HCT116 (cell line): ENCODE results near the gene TMC4. TPM values are rescaled to one million over a fixed set of nuclear protein-coding genes. Genes with fewer than 3 reads are reported as not detected.

Experiments
- ATAC-seq: fragments of 200-7000 bp; cut with Tn5 transposase; 2 replicates; pipeline ENCODE4 v1.9.1; 2020; ENCODE audit warnings: mild to moderate bottlenecking, moderate library complexity
- BruUV-seq: library from RNA; stranded (reverse); fragments of 400-500 nt; replicated peaks from 2 replicates; lab custom pipeline; 2021; lab: Mats Ljungman, UMichigan
- CTCF ChIA-PET: fragments of 300-600 bp; sonication (Branson Sonifier 250); formaldehyde crosslinking; loops from one replicate; lab custom pipeline; 2021; ENCODE audit warnings: antibody characterized with exemption; lab: Charles Lee
- POLR2A ChIA-PET: fragments of 300-600, 350-600 bp; sonication (Branson Sonifier 250); formaldehyde crosslinking; loops from one replicate; lab custom pipeline; 2021; ENCODE audit warnings: antibody characterized with exemption; lab: Charles Lee
- RAD21 ChIA-PET, 2 experiments: fragments of 300-600 bp; sonication (Branson Sonifier 250); formaldehyde crosslinking; loops; one replicate each; lab custom pipeline; 2023; ENCODE audit warnings: low total read pairs in 2 of 2; ENCODE audit not compliant: uncharacterized antibody in 2 of 2, unreplicated experiment in 2 of 2, low non-redundant PET in 1 of 2; lab: Charles Lee
- DNase-seq: peaks from one replicate; pipeline ENCODE4 v3.0.0-alpha.2; 2010; ENCODE audit warnings: low read depth, low spot score
- H2AFZ ChIP-seq: fragments of 200-600 bp; shearing (Covaris generic), sonication (generic); 2 replicates; pipeline ENCODE4 v1.6.1; 2017; ENCODE audit warnings: low read depth, mixed run types, mixed read lengths, antibody characterized with exemption, low read length; ENCODE audit not compliant: poor library complexity, severe bottlenecking
- H3K27ac ChIP-seq: 2 replicates; pipeline ENCODE4 v1.5.1; 2012; ENCODE audit warnings: low read depth, low read length
- H3K27me3 ChIP-seq: fragments of 200-600 bp; sonication (generic); 2 replicates; pipeline ENCODE4 v1.6.1; 2016; ENCODE audit warnings: mixed run types, low read length, mixed read lengths; ENCODE audit not compliant: insufficient read depth
- H3K36me3 ChIP-seq, 2 experiments: fragments of 200-500 bp in 1 of 2; fragments of 200-600 bp in 1 of 2; sonication (Bioruptor generic) in 1 of 2; sonication (generic) in 1 of 2; 2 replicates each; pipeline versions ENCODE4 v1.5.1 to v1.6.1; 2014 to 2016; ENCODE audit warnings: low read length in 2 of 2, inconsistent platforms in 1 of 2, mixed read lengths in 1 of 2, mixed run types in 1 of 2; ENCODE audit not compliant: insufficient read depth in 2 of 2, control insufficient read depth in 1 of 2
- H3K4me1 ChIP-seq, 2 experiments: fragments of 200-600 bp in 1 of 2; sonication (generic) in 1 of 2; 2 replicates each; pipeline versions ENCODE4 v1.5.1 to v1.6.1; 2012 to 2017; ENCODE audit warnings: low read length in 2 of 2, inconsistent platforms in 1 of 2, mild to moderate bottlenecking in 1 of 2, mixed read lengths in 1 of 2, mixed run types in 1 of 2, moderate library complexity in 1 of 2; ENCODE audit not compliant: insufficient read depth in 2 of 2, control insufficient read depth in 1 of 2
- H3K4me2 ChIP-seq: fragments of 200-600 bp; sonication (generic); 2 replicates; pipeline ENCODE4 v1.6.1; 2017; ENCODE audit warnings: mixed run types, low read length, mixed read lengths
- H3K4me3 ChIP-seq, 2 experiments: fragments of 200-600 bp in 1 of 2; sonication (generic) in 1 of 2; replicated peaks in 1 of 2; 2 replicates each; pipeline ENCODE4 v1.5.1; 2011 to 2016; ENCODE audit warnings: low read length in 2 of 2, control low read depth in 1 of 2, low read depth in 1 of 2, mild to moderate bottlenecking in 1 of 2, mixed read lengths in 1 of 2, mixed run types in 1 of 2
- H3K79me2 ChIP-seq: fragments of 200-600 bp; sonication (generic); 2 replicates; pipeline ENCODE4 v1.6.1; 2017; ENCODE audit warnings: mild to moderate bottlenecking, mixed run types, low read length, moderate library complexity, mixed read lengths; ENCODE audit not compliant: insufficient read depth
- H3K9ac ChIP-seq: fragments of 200-600 bp; sonication (generic); 2 replicates; pipeline ENCODE4 v1.6.1; 2016; ENCODE audit warnings: low read length, mixed read lengths
- H3K9me2 ChIP-seq: fragments of 200-600 bp; sonication (generic), shearing (Covaris generic); 2 replicates; pipeline ENCODE4 v1.6.1; 2017; ENCODE audit warnings: mixed run types, mild to moderate bottlenecking, moderate library complexity; ENCODE audit not compliant: insufficient read depth
- H3K9me3 ChIP-seq, 2 experiments: fragments of 200-500 bp in 1 of 2; fragments of 200-600 bp in 1 of 2; sonication (Bioruptor generic) in 1 of 2; sonication (generic) in 1 of 2; 2 replicates each; pipeline ENCODE4 v1.6.1; 2014 to 2017; ENCODE audit warnings: low read length in 2 of 2, mixed read lengths in 2 of 2, inconsistent platforms in 1 of 2, low read depth in 1 of 2, mild to moderate bottlenecking in 1 of 2, mixed run types in 1 of 2, moderate library complexity in 1 of 2; ENCODE audit not compliant: control insufficient read depth in 1 of 2, insufficient read depth in 1 of 2
- H4K20me1 ChIP-seq: fragments of 200-600 bp; sonication (generic), shearing (Covaris generic); 2 replicates; pipeline ENCODE4 v1.6.1; 2017; ENCODE audit warnings: mixed run types, mild to moderate bottlenecking, moderate library complexity; ENCODE audit not compliant: insufficient read depth
- CTCF ChIP-seq, 3 experiments: fragments of 200-600 bp in 1 of 3; sonication (generic) in 1 of 3; IDR thresholded peaks in 2 of 3; conservative IDR thresholded peaks in 1 of 3; 2 replicates each; pipeline ENCODE4 v1.5.1; 2012 to 2017; ENCODE audit warnings: low read depth in 2 of 3, low read length in 2 of 3, antibody characterized with exemption in 1 of 3, borderline replicate concordance in 1 of 3, control low read depth in 1 of 3, mild to moderate bottlenecking in 1 of 3, mixed read lengths in 1 of 3, mixed run types in 1 of 3, moderate library complexity in 1 of 3; ENCODE audit not compliant: insufficient read depth in 1 of 3
- EZH2 ChIP-seq: fragments of 200-600 bp; sonication (generic); IDR thresholded peaks from 2 replicates; pipeline ENCODE4 v1.6.1; 2017; ENCODE audit warnings: antibody characterized with exemption, mixed run types
- FOSL1 ChIP-seq: IDR thresholded peaks from 2 replicates; pipeline ENCODE4 v1.6.1; 2012; ENCODE audit warnings: low read depth
- REST ChIP-seq: IDR thresholded peaks from 2 replicates; pipeline ENCODE4 v1.6.1; 2012; ENCODE audit warnings: low read depth
- YY1 ChIP-seq: IDR thresholded peaks from 2 replicates; pipeline ENCODE4 v1.6.1; 2011; ENCODE audit warnings: low read length, low read depth, moderate library complexity, mild to moderate bottlenecking; ENCODE audit not compliant: insufficient replicate concordance; ENCODE audit errors: extremely low read depth
- ZBTB33 ChIP-seq: IDR thresholded peaks from 2 replicates; pipeline ENCODE4 v1.6.1; 2011; ENCODE audit warnings: mild to moderate bottlenecking, low read length, moderate library complexity; ENCODE audit not compliant: insufficient replicate concordance; ENCODE audit errors: extremely low read depth
- ZFX ChIP-seq: fragments of 450-650 bp; IDR thresholded peaks from 2 replicates; pipeline ENCODE4 v1.6.1; 2017
- intact Hi-C: fragments of 100-400 bp; cut with micrococcal nuclease; formaldehyde crosslinking; loops from 2 replicates; pipeline ENCODE4 v1.10.0; 2022
- total RNA-seq: library from RNA; stranded (reverse); gene quantifications from one replicate; pipeline ENCODE4 v1.2.1, GENCODE V29; 2021; ENCODE audit not compliant: unreplicated experiment

TMC4 gene
- total RNA-seq, 1 experiment from 2014 or later = 60.3 TPM

- Histone ChIP-seq H2AFZ (no peak overlapping the region), H3K9ac (peak overlapping the region; percentile 99), H3K9me2 (no peaks in the 10 kb centered on the region), H3K4me3 (peak overlapping the region; percentile 83 to 99), H3K4me2 (peak overlapping the region; percentile 97), H3K27me3 (no peaks in the 10 kb centered on the region), H3K27ac (peak overlapping the region; percentile 81), H4K20me1 (peaks cover 46% of the 10 kb centered on the region; the same call in 1 of the 2 replicates), H3K79me2 (peaks cover 60% of the 10 kb centered on the region), H3K9me3 (no peaks in the 10 kb centered on the region), H3K36me3 (peaks cover 41 to 51% of the 10 kb centered on the region in 2 experiments), H3K4me1 (peaks cover 9 to 35% of the 10 kb centered on the region in 2 experiments)
- RAD21 ChIA-PET = interaction anchor here in 1 of 2 experiments (0.6 kb wide), 1 partner anchor 22 kb away, joined by 3 read pairs; no protein-coding TSS in a partner anchor
- BruUV-seq = TSS peak; percentile 68
- intact Hi-C loops = no loop called here
- ATAC-seq (no peak; the same call in 1 of the 2 replicates), DNase-seq (no peak)
- POLR2A ChIA-PET = interaction anchor here (0.8 to 5.7 kb wide), 9 partner anchors 9 to 248 kb away, joined by 3 to 126 read pairs (median 5); partner anchors contain the start of genes CNOT3, LENG8, MBOAT7 and TMC4
- CTCF ChIA-PET = no interaction called here
- TF ChIP-seq EZH2 (no peak), FOSL1 (no peak), ZFX (no peak), ZBTB33 (no peak), REST (no peak), CTCF (IDR thresholded peaks at IDR 0.05 in 2 of 3, conservative IDR thresholded peaks at IDR 0.05 in 1 of 3; ENCODE audit: borderline replicate concordance in 1 of 3, insufficient read depth in 1 of 3, low read depth in 2 of 3, low read length in 2 of 3) (no peak), YY1 (no peak)
Measured at GRCh38 chr19:54201172-54201701, 28.3 kb upstream of the TMC4 start.
